ENCODE measurements around the gene MSMP. TPM values are rescaled to one million over a fixed set of nuclear protein-coding genes. Genes with fewer than 3 reads are reported as not detected.
A peak's percentile ranks its signal among the peaks of the same experiment; 100 is the strongest.

MSMP gene
- total RNA-seq, 2 experiments from 2014 or later = 2.3 to 4.1 TPM

DNA sequence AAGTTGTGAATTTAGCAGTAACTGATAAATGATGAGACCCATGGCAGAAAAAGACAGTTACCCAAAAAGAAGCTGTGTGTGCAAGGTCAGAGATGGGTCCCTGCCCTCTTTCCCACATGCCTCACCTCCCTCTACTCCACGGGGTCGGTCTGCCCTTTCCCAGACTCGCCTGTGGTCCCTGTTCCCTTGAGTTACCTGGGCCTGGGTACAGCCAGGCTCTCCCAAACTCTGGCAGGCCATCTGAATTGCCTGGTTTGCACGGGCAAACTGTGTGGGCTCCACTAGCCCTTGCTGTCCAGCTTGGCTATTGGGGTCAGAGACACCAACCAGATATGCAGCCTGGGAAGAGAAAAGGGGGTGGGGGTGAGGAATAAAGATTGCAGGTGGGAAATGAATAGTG, 45.9 kb downstream of the MSMP start:
- no TSS peak for BruUV-seq (replicated peaks)
- H3K79me2 ChIP-seq (ENCODE audit: insufficient read depth, low read depth, low read length) = no peaks in the 10 kb centered on the region
- H2AFZ ChIP-seq (ENCODE audit: low read length) = no peak overlapping the region
- DNase-seq (ENCODE audit: low spot score) = no peak
- no peaks in the 10 kb centered on the region for H4K20me1 ChIP-seq (ENCODE audit: insufficient read depth, low read length)
- H3K4me2 ChIP-seq (ENCODE audit: low read length) = no peak overlapping the region
- H3K27ac ChIP-seq (ENCODE audit: low read depth, low read length, poor library complexity, severe bottlenecking) = no peak overlapping the region
- ChIA-PET POLR2A (interaction anchor here (1.2 kb wide), 1 partner anchor 27 kb away, joined by 3 read pairs; no protein-coding TSS in a partner anchor), CTCF (ENCODE audit: unreplicated experiment) (no interaction called here)
- no peaks in the 10 kb centered on the region for H3K9me2 ChIP-seq (ENCODE audit: insufficient read depth, low read length)
- peaks cover 96% of the 10 kb centered on the region for H3K36me3 ChIP-seq (ENCODE audit: insufficient read depth, low read length)
- no peaks in the 10 kb centered on the region for H3K4me1 ChIP-seq (ENCODE audit: insufficient read depth, low read length, poor library complexity, severe bottlenecking)
- intact Hi-C loops (cut with micrococcal nuclease; ENCODE audit: unreplicated experiment) = no loop called here
- H3K4me3 ChIP-seq (ENCODE audit: low read depth, low read length, poor library complexity, severe bottlenecking) = no peak overlapping the region
- TF ChIP-seq, protein P1, sequence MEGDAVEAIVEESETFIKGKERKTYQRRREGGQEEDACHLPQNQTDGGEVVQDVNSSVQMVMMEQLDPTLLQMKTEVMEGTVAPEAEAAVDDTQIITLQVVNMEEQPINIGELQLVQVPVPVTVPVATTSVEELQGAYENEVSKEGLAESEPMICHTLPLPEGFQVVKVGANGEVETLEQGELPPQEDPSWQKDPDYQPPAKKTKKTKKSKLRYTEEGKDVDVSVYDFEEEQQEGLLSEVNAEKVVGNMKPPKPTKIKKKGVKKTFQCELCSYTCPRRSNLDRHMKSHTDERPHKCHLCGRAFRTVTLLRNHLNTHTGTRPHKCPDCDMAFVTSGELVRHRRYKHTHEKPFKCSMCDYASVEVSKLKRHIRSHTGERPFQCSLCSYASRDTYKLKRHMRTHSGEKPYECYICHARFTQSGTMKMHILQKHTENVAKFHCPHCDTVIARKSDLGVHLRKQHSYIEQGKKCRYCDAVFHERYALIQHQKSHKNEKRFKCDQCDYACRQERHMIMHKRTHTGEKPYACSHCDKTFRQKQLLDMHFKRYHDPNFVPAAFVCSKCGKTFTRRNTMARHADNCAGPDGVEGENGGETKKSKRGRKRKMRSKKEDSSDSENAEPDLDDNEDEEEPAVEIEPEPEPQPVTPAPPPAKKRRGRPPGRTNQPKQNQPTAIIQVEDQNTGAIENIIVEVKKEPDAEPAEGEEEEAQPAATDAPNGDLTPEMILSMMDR (conservative IDR thresholded peaks at IDR 0.05; ENCODE audit: low read length) = no peak
- TF ChIP-seq EZH2phosphoT487 (IDR thresholded peaks at IDR 0.05; ENCODE audit: borderline replicate concordance, low read depth, low read length) = no peak
- H3K9me3 ChIP-seq (ENCODE audit: low read length) = no peaks in the 10 kb centered on the region

DNA sequence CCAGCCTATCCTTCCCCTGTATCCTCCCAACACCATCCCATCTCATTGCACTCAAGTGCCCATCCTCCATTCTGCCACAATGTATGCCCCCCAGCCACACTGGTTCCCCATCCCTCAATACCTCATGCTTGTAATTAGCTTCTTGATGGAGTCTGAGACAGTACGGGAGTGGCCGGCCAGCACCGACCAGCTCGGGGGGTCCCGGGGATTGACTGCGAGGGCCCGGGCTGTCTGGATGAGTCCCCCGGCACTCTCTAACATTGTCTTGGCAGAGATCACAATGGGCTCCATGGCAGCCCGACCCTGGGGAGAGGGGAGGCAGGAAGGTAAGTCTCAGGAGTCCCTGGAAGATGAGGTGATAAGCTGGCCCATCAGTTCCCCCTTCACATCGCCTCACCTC, 47.1 kb downstream of the MSMP start:
- ChIA-PET POLR2A (no interaction called here), CTCF (ENCODE audit: unreplicated experiment) (no interaction called here)
- Histone ChIP-seq H4K20me1 (ENCODE audit: insufficient read depth, low read length) (no peaks in the 10 kb centered on the region), H3K9me3 (ENCODE audit: low read length) (no peaks in the 10 kb centered on the region), H3K79me2 (ENCODE audit: insufficient read depth, low read depth, low read length) (no peaks in the 10 kb centered on the region), H3K9me2 (ENCODE audit: insufficient read depth, low read length) (no peaks in the 10 kb centered on the region), H3K4me3 (ENCODE audit: low read depth, low read length, poor library complexity, severe bottlenecking) (no peak overlapping the region), H2AFZ (ENCODE audit: low read length) (no peak overlapping the region), H3K36me3 (ENCODE audit: insufficient read depth, low read length) (peaks cover 96% of the 10 kb centered on the region), H3K4me1 (ENCODE audit: insufficient read depth, low read length, poor library complexity, severe bottlenecking) (no peaks in the 10 kb centered on the region), H3K27ac (ENCODE audit: low read depth, low read length, poor library complexity, severe bottlenecking) (no peak overlapping the region), H3K4me2 (ENCODE audit: low read length) (no peak overlapping the region)
- DNase-seq (ENCODE audit: low spot score) = no peak
- TF ChIP-seq, protein P1 (conservative IDR thresholded peaks at IDR 0.05; ENCODE audit: low read length) = no peak
- TF ChIP-seq EZH2phosphoT487 (IDR thresholded peaks at IDR 0.05; ENCODE audit: borderline replicate concordance, low read depth, low read length) = no peak
- intact Hi-C loops (cut with micrococcal nuclease; ENCODE audit: unreplicated experiment) = no loop called here
- no TSS peak for BruUV-seq (replicated peaks)

DNA sequence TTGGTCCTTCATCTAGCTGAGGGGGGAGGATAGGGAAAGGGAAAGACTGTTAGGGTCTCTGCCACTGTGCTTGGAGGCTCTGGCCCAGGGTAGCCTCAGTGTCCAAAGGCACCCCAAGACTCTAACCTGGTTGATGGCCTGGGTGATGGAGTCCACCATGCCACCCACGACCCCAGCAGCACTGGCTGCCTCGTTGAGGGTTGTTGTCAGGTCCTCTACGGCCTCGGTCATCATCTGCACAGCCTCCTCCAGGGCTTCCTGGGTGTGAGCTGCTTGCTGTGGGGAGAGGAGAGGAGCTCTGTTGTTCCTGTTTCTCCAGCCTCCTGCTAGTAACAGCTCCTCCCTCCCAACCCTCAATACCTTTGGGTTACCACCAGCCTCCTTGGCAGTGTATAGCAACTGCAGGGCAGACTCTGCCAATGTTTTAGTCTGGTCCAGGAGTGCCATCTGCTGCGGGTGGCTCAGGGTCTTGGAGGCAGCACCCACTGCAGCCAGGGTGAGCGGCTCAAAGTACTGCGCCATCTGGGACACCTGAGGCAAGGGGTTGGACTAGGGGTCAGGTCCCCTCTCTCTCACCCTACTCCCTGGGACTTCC, 48.1 kb downstream of the MSMP start:
- ChIA-PET POLR2A (no interaction called here), CTCF (ENCODE audit: unreplicated experiment) (no interaction called here)

More for the DNA sequence above, 48.1 kb downstream of the MSMP start:
- H3K9me2 ChIP-seq (ENCODE audit: insufficient read depth, low read length) = no peaks in the 10 kb centered on the region
- TF ChIP-seq, protein P1 (conservative IDR thresholded peaks at IDR 0.05; ENCODE audit: low read length) = no peak
- no peak for TF ChIP-seq EZH2phosphoT487 (IDR thresholded peaks at IDR 0.05; ENCODE audit: borderline replicate concordance, low read depth, low read length)
- H3K4me1 ChIP-seq (ENCODE audit: insufficient read depth, low read length, poor library complexity, severe bottlenecking) = no peaks in the 10 kb centered on the region
- peaks cover 96% of the 10 kb centered on the region for H3K36me3 ChIP-seq (ENCODE audit: insufficient read depth, low read length)
- DNase-seq (ENCODE audit: low spot score) = no peak
- TSS peak; percentile 71 for BruUV-seq (replicated peaks)
- H2AFZ ChIP-seq (ENCODE audit: low read length) = no peak overlapping the region
- no peak overlapping the region for H3K4me3 ChIP-seq (ENCODE audit: low read depth, low read length, poor library complexity, severe bottlenecking)
- no peaks in the 10 kb centered on the region for H3K9me3 ChIP-seq (ENCODE audit: low read length)
- H3K4me2 ChIP-seq (ENCODE audit: low read length) = no peak overlapping the region
- no peaks in the 10 kb centered on the region for H3K79me2 ChIP-seq (ENCODE audit: insufficient read depth, low read depth, low read length)
- no peak overlapping the region for H3K27ac ChIP-seq (ENCODE audit: low read depth, low read length, poor library complexity, severe bottlenecking)
- intact Hi-C loops (cut with micrococcal nuclease; ENCODE audit: unreplicated experiment) = no loop called here
- no peaks in the 10 kb centered on the region for H4K20me1 ChIP-seq (ENCODE audit: insufficient read depth, low read length)
